ENCODE data around the gene CARD14.
"Not testable (repeated sequence)": the region's sequence is repeated elsewhere in the genome, so short reads cannot be mapped to it uniquely, and the experiment has no call there.

CARD14 gene

DNA sequence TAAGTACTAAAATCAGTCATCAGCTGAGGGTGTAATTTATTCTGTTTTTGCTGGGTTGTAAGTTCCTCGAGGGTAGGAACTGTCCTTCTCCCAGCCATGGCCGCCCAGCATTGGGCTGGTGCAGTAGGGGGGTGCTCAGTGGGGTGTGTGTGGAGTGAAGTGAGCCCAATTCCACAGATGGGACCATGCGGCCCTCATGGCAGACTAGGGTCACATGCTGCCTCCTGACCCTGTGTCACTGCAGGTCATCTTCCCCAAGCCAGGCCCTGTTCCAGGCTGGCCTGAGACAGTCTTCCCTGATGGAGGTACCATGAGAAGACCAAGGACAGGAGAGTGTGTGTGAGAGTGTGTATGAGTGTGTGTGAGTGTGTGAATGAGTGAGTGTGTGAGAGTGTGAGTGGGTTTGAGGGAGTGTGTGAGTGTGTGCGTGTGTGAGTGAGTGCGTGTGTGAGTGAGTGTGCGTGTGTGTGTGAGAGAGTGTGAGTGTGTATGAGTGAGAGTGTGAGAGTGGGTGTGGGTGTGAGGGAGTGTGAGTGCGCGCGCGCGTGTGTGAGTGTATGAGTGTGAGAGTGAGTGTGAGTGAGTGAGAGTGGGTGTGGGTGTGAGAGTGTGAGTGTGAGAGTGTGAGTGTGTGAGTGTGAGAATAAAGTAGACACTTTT lies 54.1 kb downstream of the CARD14 start:
- no peak for DNase-seq (ENCODE audit: low read depth, low spot score)

- DNase-seq (ENCODE audit: low read depth, low spot score), result no peak
Observed at GRCh38 chr17:80224683-80225082, 54.9 kb downstream of the CARD14 start.

GRCh38 chr17:80225230-80225629 lies 55.4 kb downstream of the CARD14 start:
- no peak for DNase-seq (ENCODE audit: low read depth, low spot score)

DNA sequence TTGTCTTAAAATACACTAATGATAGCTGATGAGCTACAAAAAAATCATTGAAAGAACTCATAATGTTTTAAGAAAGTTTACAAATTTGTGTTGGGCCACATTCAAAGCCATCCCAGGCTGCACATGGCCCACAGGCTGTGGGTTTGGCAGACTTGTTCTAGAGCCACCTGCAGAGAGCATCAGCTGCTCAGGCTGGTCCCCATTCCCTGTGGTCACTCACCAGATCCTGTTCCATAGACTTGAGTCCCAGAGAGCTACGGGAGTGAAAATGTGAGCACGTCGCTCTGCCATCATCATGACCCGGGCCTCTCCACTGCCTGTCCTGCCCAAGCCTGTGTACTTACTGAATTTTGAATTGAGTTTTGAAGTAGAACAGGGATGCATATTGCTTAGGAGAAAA lies 57.3 kb downstream of the CARD14 start:
- DNase-seq (ENCODE audit: low read depth, low spot score), result no peak

DNA sequence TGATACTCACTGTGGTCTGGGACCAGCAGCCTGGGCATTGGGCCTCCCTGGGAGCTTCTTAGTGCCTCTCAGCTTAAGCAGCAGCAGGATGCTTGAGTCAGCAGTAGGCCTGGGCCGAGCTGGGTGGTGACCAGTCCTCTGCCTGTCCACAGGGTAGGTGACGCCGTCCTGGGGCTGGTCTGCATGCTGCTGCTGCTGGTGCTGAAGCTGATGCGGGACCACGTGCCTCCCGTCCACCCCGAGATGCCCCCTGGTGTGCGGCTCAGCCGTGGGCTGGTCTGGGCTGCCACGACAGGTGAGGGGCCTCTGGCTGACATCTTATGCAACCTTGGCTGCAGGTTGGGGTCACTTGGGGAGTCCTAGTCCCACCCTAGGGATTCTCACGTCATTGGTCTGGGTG lies 57.8 kb downstream of the CARD14 start:
- no peak for DNase-seq (ENCODE audit: low read depth, low spot score)

DNA sequence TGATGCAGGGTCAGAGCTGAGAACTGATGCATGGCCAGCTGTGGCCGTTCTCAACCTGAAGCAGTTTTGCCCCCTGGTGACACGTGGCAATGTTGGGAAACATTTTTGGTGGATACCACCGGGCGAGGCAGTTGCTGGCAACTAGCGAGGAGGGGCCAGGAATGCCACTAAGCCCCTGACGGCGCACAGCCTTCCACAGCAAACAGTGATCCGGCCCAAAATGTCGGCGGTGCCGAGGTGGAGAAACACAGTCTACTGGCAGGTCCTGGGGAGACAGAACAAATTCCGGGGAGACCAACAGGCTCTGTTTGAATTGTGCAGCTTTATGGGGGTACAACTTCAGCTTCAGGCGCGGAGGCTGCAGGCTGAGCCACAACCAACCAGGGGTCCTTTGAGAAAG lies 58.6 kb downstream of the CARD14 start:
- no peak for DNase-seq (ENCODE audit: low read depth, low spot score)

GRCh38 chr17:80229011-80229410 lies 59.2 kb downstream of the CARD14 start:
- no peak for DNase-seq (ENCODE audit: low read depth, low spot score)

GRCh38 chr17:80232438-80232837 lies 62.6 kb downstream of the CARD14 start:
- no peak for DNase-seq (ENCODE audit: low read depth, low spot score)

DNA sequence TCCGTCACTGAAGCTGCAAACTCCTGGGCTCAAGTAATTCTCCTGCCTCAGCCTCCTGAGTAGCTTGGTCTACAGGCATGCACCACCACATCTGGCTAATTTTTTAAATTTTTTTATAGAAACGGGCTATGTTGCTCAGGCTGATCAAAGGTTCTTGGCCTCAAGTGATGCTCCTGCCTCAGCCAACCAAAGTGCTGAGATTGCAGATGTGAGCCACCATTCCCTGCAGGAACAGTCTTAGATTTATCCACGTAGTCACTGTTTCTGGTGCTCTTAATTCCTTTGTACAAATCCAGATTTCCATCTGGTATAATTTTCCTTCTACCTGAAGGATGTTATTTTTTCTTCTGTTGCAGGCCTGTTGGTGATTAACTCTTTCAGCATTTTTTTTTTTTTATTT lies 63.4 kb downstream of the CARD14 start:
- DNase-seq (ENCODE audit: low read depth, low spot score), result no peak

DNA sequence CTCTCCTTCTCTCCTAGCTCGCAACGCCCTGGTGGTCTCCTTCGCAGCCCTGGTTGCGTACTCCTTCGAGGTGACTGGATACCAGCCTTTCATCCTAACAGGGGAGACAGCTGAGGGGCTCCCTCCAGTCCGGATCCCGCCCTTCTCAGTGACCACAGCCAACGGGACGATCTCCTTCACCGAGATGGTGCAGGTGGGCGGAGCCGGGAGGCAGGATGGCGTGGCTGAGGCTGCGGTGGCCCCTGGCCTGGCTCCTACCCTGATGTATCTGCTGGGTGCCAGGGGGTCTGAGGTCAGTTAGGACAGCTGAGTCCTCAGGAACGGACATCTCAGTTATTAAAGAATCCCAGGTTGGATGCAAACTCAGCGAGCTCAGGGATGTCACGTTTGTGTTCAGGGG lies 67.1 kb downstream of the CARD14 start:
- DNase-seq (ENCODE audit: low read depth, low spot score), result no peak

GRCh38 chr17:80237386-80237785 lies 67.6 kb downstream of the CARD14 start:
- DNase-seq (ENCODE audit: low read depth, low spot score), result no peak

- DNase-seq (ENCODE audit: low read depth, low spot score), result no peak
Observed at GRCh38 chr17:80242505-80242904, 72.7 kb downstream of the CARD14 start.

DNA sequence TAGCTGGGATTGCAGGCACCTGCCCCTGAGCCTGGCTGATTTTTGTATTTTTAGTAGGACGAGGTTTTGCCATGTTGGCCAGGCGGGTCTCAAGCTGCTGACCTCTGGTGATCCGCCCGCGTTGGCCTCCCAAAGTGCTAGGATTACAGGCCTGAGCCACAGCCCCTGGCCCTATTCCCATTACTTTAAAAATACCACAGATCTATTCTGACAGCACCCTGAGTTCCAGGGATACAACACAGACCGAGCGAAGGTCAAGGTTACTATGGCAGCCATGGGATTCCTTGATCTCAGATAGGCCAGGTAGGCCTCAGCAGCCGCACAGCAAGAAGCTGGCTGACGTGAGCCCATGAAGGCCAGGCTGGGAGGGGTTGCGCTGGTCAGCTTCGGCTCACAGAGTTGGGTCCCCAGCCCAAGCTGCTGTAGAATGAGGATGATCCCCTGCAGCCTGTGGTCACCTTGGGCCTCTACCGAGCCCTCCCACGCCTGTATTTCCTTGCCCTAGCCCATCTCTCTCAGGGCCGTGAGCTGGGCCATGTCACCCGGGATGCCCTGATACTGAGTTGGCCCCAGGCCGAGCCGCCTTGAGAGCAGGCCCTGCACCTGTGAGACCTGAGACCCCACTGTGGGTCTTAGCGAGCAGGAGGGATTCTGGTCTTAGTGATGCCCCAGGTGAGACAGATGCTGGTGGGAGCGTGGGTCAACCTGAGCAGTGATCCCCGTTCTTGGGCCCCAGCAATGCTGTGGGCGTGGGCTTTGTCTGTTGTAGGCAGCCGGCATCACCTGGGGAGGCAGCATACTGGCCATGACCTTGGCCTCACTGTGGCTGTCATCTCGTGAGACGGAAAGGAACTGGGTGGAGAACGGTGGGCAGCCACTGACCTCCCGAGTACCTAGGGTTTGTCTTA lies 74.0 kb downstream of the CARD14 start:
- DNase-seq (ENCODE audit: low read depth, low spot score), result no peak

DNA sequence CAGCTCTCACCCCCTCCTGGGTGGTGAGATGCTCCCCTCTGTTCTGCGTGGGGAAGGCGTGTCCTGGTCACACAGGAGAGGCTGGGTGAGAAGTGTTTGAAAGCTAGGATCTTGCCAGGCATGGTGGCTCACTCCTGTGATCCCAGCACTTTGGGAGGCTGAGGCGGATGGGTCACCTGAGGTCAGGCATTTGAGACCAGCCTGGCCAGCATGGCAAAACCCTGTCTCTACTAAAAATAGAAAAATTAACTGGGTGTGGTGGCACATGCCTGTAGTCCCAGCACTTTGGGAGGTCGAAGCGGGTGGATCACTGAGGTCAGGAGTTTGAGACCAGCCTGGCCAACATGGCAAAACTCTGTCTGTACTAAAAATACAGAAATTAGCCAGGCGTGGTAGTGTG lies 74.6 kb downstream of the CARD14 start:
- DNase-seq (ENCODE audit: low read depth, low spot score), result not testable (repeated sequence)

- DNase-seq (ENCODE audit: low read depth, low spot score), result no peak
Observed at GRCh38 chr17:80244871-80245509, 75.2 kb downstream of the CARD14 start.

DNA sequence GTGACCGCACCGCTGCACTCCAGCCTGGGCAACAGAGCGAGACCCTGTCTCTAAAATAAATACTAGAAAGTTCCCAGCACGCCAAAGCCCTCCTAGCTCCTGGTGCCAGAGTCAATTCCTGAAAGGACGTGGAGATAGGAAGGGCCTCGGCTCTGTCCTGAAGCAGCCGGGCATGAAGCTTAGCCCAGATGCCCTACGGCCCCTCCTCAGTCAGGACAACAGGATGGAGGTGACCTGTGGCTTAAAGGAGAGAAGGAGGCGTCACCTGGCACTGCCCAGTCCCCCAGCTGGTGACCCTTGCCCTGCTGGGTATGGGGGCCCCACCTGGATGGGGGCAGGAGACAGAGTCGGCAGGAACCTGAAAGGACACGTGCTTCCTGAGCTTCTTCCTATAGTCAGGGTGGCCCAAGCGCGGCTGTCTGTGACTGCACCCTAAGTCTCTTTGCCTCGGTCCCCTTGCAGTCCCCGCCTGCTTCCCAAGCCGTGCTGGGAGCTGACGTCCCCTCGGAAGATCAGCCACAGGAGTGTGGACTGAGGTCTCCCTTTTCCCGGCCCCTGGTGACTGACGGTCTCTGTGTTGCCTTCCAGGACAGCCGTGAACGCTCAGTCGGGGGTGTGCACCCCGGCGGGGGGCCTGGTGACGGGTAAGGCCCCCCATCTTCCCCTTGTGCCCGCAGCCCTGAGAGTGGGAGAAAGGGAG lies 75.9 kb downstream of the CARD14 start:
- DNase-seq (ENCODE audit: low read depth, low spot score), result no peak

DNA sequence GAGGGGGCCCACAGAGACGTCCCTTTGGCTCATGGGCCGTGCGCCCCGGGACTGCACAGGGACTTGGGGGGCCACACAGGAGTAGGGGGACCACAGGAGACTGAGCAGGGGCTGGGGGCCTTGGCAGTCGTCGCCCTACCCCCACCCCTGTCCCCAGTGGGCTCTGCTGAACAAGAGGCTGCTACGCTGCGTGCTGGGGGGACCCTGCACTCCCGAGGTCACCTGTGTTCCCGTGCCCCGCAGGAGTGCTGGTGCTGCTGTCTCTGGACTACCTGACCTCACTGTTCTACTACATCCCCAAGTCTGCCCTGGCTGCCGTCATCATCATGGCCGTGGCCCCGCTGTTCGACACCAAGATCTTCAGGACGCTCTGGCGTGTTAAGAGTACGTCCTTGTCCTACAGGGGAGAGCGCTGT lies 76.4 kb downstream of the CARD14 start:
- no peak for DNase-seq (ENCODE audit: low read depth, low spot score)

- no peak for DNase-seq (ENCODE audit: low read depth, low spot score)
Observed at GRCh38 chr17:80246726-80247125, 76.9 kb downstream of the CARD14 start.

DNA sequence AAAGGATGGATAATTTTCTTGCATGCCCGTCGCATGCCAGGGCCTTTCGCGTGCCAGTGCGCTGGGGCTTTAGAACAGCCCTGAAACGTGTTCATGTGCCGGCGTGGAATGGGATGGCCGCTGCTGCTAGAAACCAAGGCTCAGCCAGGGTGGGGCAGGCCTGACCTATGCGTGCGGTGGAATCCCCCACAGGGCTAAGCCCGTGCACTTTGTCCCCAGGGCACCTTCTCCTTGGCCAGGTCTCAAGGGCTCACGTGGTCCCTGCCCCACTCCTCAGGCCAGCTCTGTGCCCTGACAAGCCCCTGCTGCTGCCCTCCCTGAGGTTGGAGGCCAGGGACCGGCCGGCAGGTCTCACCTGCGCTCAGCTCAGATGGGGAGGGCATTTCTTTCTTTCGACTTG lies 77.7 kb downstream of the CARD14 start:
- no peak for DNase-seq (ENCODE audit: low read depth, low spot score)

- no peak for DNase-seq (ENCODE audit: low read depth, low spot score)
Observed at GRCh38 chr17:80248001-80248893, 78.4 kb downstream of the CARD14 start.

Data from brain pericyte (primary cell).